Measurements from ENCODE around the gene PSMC3.

DNA sequence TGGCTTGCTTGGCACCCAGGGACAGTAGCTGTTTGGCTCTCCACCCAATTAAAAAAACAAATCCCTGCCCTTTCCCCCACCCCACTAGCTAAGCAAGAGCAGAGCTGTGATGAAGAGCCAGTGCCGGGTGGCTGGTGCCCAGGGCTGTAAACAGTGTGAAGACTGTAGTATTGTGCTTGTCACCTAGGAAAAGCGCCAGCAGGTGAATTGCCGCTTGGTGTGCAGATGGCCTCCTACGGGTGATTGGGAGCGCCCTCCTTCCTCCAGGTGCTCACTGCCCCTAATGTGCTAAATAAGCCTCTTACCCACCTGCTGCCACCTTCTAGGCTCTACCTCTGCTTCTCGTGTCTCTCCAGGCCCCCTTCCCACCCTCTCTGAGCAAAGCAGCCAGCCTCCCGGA, 41.1 kb upstream of the PSMC3 start:
- no peak for TF ChIP-seq GATA2 (IDR thresholded peaks at IDR 0.05; ENCODE audit: low read depth, low read length)
- no peak for TF ChIP-seq GATA3 (IDR thresholded peaks at IDR 0.05; ENCODE audit: low read depth, low read length)
